Measurements from ENCODE around the gene UBE2R2.

DNA sequence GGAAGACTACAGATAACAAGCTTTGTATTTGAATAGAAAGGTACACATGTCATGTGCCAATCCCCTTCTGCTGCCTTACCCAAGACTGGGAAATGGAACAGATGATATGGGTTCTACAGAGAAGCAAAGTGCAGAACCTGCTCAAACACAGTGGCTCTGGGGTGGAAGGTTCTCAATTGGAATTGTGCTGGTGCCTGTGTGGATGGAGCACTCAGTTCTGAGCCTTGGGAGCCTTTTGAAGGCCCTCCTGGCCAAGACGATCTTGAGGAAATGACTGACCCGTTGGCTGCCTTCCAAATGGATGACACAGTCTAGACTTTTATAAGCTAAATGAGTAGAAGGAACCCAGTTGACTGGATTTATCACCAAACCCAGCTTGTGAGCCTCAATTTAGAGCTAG lies 25.8 kb upstream of the UBE2R2 start:
- TF ChIP-seq, protein P1, sequence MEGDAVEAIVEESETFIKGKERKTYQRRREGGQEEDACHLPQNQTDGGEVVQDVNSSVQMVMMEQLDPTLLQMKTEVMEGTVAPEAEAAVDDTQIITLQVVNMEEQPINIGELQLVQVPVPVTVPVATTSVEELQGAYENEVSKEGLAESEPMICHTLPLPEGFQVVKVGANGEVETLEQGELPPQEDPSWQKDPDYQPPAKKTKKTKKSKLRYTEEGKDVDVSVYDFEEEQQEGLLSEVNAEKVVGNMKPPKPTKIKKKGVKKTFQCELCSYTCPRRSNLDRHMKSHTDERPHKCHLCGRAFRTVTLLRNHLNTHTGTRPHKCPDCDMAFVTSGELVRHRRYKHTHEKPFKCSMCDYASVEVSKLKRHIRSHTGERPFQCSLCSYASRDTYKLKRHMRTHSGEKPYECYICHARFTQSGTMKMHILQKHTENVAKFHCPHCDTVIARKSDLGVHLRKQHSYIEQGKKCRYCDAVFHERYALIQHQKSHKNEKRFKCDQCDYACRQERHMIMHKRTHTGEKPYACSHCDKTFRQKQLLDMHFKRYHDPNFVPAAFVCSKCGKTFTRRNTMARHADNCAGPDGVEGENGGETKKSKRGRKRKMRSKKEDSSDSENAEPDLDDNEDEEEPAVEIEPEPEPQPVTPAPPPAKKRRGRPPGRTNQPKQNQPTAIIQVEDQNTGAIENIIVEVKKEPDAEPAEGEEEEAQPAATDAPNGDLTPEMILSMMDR (IDR thresholded peaks at IDR 0.05 in 8 of 11, conservative IDR thresholded peaks at IDR 0.05 in 3 of 11) = no peak
- TF ChIP-seq POLR2A (IDR thresholded peaks at IDR 0.05) = no peak
- no peak for TF ChIP-seq POLR2AphosphoS5 (IDR thresholded peaks at IDR 0.05)
